Testis (tissue), 3 donors: Measurements from ENCODE around the gene GLI2. TPM values are rescaled to one million over a fixed set of nuclear protein-coding genes. Genes with fewer than 3 reads are reported as not detected.

Experiments
- DNase-seq: peaks from one replicate; pipeline ENCODE4 v3.0.0-alpha.2; 2019
- H3K27ac ChIP-seq, 2 donors: fragments of 200-600 bp; sonication (generic); one replicate each; pipeline ENCODE4 v1.5.1; 2019
- H3K27me3 ChIP-seq: fragments of 200-600 bp; sonication (generic); one replicate; pipeline ENCODE4 v1.5.1; 2019
- H3K36me3 ChIP-seq: fragments of 200-600 bp; sonication (generic); one replicate; pipeline ENCODE4 v1.5.1; 2017; ENCODE audit warnings: low read depth; ENCODE audit errors: missing control alignments
- H3K4me1 ChIP-seq: fragments of 200-600 bp; sonication (generic); one replicate; pipeline ENCODE4 v1.5.1; 2019
- H3K4me3 ChIP-seq, 2 donors: fragments of 200-600 bp; sonication (generic); one replicate each; pipeline ENCODE4 v1.5.1; 2017 to 2019
- H3K9me3 ChIP-seq: fragments of 200-600 bp; sonication (generic); one replicate; pipeline ENCODE4 v1.5.1; 2017
- POLR2A ChIP-seq: fragments of 450-650 bp; IDR thresholded peaks from one replicate; pipeline ENCODE4 v1.6.1; 2017; ENCODE audit warnings: antibody characterized with exemption, mild to moderate bottlenecking, moderate library complexity
- WGBS, 2 donors: methylation state at CpG; one replicate each; pipeline ENCODE4 v1.1.5; 2018; 5-methylcytosine and 5-hydroxymethylcytosine counted together
- intact Hi-C: fragments of 100-400 bp; cut with DNase I; formaldehyde crosslinking; loops from one replicate; pipeline ENCODE4 v1.15.1; 2023; ENCODE audit warnings: low total_unique reads
- polyA plus RNA-seq: library from polyadenylated mRNA; stranded (reverse); fragments of 350-450 nt; fragmentation: Illumina TruSeq; extraction: RNeasy Lipid Tissue Mini Kit (QIAGEN cat#74804); gene quantifications from one replicate; pipeline ENCODE4 v1.2.3, GENCODE V29; 2014; ENCODE audit warnings: low read depth, low replicate concordance; ENCODE audit not compliant: insufficient read depth
- total RNA-seq, 2 donors: library from RNA; depleted of rRNA; stranded (reverse); fragments of >200 nt; gene quantifications; one replicate each; pipeline ENCODE4 v1.2.3, GENCODE V29; 2016
- TF ChIP-seq, protein P1 (sequence below), 3 experiments: fragments of 450-650 bp in 2 of 3; fragments of 200-600 bp in 1 of 3; sonication (generic) in 1 of 3; IDR thresholded peaks; one replicate each; pipeline ENCODE4 v1.5.1; 2016 to 2019; ENCODE audit warnings: antibody characterized with exemption in 3 of 3, mild to moderate bottlenecking in 2 of 3, moderate library complexity in 1 of 3

The GLI2 gene
- total and polyA plus RNA-seq, 3 donors from 2014 or later, result 5.1 to 21.4 (median 16.5) TPM

DNA sequence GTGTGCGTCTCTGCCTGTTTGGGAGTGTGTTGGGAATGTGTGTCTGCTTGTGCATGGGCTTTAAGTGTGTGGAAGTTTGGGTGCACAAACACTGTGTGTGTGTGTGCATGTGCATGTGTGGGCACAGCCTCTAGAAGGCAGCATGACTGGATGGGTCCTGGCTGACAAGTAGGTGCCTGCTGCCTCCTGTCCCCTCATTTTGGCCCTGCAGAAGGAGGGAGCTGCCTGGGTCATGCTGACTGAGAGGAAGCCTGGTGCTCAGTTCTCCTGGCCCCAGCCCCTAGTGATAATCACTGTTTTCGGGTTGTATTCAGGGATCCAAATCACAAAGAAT, 34.1 kb downstream of the GLI2 start:
- peaks cover 29% of the 10 kb centered on the region for H3K4me1 ChIP-seq
- no peaks in the 10 kb centered on the region for H3K36me3 ChIP-seq
- no peak overlapping the region for H3K27ac ChIP-seq
- WGBS, 2 donors, result 83 to 94% methylated on average over 2 of the region's 2 CpGs
- no peak for DNase-seq
- intact Hi-C loops, result no loop called here
- no peaks in the 10 kb centered on the region for H3K9me3 ChIP-seq
- no peaks in the 10 kb centered on the region for H3K27me3 ChIP-seq
- no peak overlapping the region for H3K4me3 ChIP-seq
- TF ChIP-seq, protein P1, sequence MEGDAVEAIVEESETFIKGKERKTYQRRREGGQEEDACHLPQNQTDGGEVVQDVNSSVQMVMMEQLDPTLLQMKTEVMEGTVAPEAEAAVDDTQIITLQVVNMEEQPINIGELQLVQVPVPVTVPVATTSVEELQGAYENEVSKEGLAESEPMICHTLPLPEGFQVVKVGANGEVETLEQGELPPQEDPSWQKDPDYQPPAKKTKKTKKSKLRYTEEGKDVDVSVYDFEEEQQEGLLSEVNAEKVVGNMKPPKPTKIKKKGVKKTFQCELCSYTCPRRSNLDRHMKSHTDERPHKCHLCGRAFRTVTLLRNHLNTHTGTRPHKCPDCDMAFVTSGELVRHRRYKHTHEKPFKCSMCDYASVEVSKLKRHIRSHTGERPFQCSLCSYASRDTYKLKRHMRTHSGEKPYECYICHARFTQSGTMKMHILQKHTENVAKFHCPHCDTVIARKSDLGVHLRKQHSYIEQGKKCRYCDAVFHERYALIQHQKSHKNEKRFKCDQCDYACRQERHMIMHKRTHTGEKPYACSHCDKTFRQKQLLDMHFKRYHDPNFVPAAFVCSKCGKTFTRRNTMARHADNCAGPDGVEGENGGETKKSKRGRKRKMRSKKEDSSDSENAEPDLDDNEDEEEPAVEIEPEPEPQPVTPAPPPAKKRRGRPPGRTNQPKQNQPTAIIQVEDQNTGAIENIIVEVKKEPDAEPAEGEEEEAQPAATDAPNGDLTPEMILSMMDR (IDR thresholded peaks at IDR 0.05), result no peak

GRCh38 chr2:120770176-120770575, 34.5 kb downstream of the GLI2 start:
- H3K9me3 ChIP-seq, result no peaks in the 10 kb centered on the region
- no peak overlapping the region for H3K27ac ChIP-seq
- no peaks in the 10 kb centered on the region for H3K27me3 ChIP-seq
- H3K4me1 ChIP-seq, result peaks cover 25% of the 10 kb centered on the region
- no peak for DNase-seq
- no peaks in the 10 kb centered on the region for H3K36me3 ChIP-seq
- intact Hi-C loops, result no loop called here
- WGBS, 2 donors, result 89% methylated on average over 4 of the region's 4 CpGs; no CpG with 5 or more reads in 1 of the 2 donors
- TF ChIP-seq POLR2A, result no peak
- TF ChIP-seq, protein P1 (IDR thresholded peaks at IDR 0.05), result no peak
- H3K4me3 ChIP-seq, result no peak overlapping the region

GRCh38 chr2:120770641-120771040, 35.0 kb downstream of the GLI2 start:
- Histone ChIP-seq H3K27ac (no peak overlapping the region), H3K4me1 (peaks cover 21% of the 10 kb centered on the region), H3K4me3 (no peak overlapping the region), H3K36me3 (no peaks in the 10 kb centered on the region), H3K27me3 (no peaks in the 10 kb centered on the region), H3K9me3 (no peaks in the 10 kb centered on the region)
- WGBS, 2 donors, result 91 to 100% methylated on average over 1 to 6 of the region's 6 CpGs
- intact Hi-C loops, result no loop called here
- no peak for DNase-seq
- no peak for TF ChIP-seq POLR2A
- TF ChIP-seq, protein P1 (IDR thresholded peaks at IDR 0.05), result no peak

DNA sequence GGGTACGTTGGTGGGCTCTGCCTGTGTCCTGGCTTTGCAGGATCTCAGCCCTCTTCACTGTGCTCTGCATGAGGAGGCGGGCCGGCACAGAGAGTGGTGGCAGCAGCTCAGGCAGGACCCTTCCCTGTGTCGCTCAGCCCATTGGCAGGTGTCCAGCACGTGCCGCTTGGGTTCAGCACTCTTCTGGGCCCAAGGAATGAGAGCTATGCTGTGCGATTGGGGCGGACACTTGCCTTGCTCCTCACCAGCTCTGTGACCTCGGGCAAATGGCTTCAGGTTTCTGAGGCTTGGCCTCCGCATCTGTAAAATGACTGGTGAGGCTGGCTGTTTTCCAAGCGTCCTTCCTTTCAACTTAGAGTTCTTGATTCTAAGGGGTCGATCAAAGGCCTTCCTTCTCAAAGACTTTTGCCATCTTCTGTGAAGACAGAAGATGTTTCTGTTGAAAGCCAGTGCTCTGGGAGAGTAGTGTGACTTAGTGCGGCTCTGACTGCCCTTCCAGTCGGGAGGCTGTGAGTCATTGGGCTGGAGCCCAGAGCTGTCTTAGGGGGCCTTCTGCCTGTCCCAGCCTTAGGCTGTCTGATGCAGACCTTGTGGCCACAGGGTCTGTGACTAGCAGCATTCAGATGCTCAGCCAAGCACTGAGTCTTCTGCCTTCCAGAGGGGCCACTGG, 35.6 kb downstream of the GLI2 start:
- DNase-seq, result peak; percentile 49
- TF ChIP-seq, protein P1 (IDR thresholded peaks at IDR 0.05), result no peak
- no peak for TF ChIP-seq POLR2A
- 42 to 66% methylated on average over 9 to 14 of the region's 14 CpGs for WGBS, 2 donors

GRCh38 chr2:120771781-120772208, 36.1 kb downstream of the GLI2 start:
- no peaks in the 10 kb centered on the region for H3K36me3 ChIP-seq
- no peak overlapping the region for H3K4me3 ChIP-seq
- 35 to 67% methylated on average over 5 of the region's 5 CpGs for WGBS, 2 donors
- H3K27ac ChIP-seq, result no peak overlapping the region
- peaks cover 12% of the 10 kb centered on the region for H3K4me1 ChIP-seq
- intact Hi-C loops, result no loop called here
- H3K27me3 ChIP-seq, result no peaks in the 10 kb centered on the region
- H3K9me3 ChIP-seq, result no peaks in the 10 kb centered on the region
- DNase-seq, result no peak
- TF ChIP-seq POLR2A, result no peak
- TF ChIP-seq, protein P1 (IDR thresholded peaks at IDR 0.05), result no peak

More for the DNA sequence above, 35.6 kb downstream of the GLI2 start:
- no peak overlapping the region for H3K4me3 ChIP-seq
- no peaks in the 10 kb centered on the region for H3K27me3 ChIP-seq
- H3K27ac ChIP-seq, result no peak overlapping the region
- no peaks in the 10 kb centered on the region for H3K36me3 ChIP-seq
- peaks cover 14% of the 10 kb centered on the region for H3K4me1 ChIP-seq
- no peaks in the 10 kb centered on the region for H3K9me3 ChIP-seq
- intact Hi-C loops, result no loop called here
